GM18517 (cell line): ENCODE results near the gene SCAF1.

Experiments used
- ATAC-seq: cut with Tn5 transposase; IDR thresholded peaks from one replicate; pipeline ENCODE4 v1.9.1; 2021; ENCODE audit warnings: mild to moderate bottlenecking, moderate library complexity; ENCODE audit not compliant: unreplicated experiment

Gene SCAF1

GRCh38 chr19:49684251-49684982, 42.4 kb downstream of the SCAF1 start:
- no peak for ATAC-seq

GRCh38 chr19:49684983-49685553, 43.1 kb downstream of the SCAF1 start:
- no peak for ATAC-seq

- ATAC-seq, result no peak
Observed at GRCh38 chr19:49685845-49686332, 43.9 kb downstream of the SCAF1 start.

- no peak for ATAC-seq
Observed at GRCh38 chr19:49686503-49687088, 44.6 kb downstream of the SCAF1 start.

DNA sequence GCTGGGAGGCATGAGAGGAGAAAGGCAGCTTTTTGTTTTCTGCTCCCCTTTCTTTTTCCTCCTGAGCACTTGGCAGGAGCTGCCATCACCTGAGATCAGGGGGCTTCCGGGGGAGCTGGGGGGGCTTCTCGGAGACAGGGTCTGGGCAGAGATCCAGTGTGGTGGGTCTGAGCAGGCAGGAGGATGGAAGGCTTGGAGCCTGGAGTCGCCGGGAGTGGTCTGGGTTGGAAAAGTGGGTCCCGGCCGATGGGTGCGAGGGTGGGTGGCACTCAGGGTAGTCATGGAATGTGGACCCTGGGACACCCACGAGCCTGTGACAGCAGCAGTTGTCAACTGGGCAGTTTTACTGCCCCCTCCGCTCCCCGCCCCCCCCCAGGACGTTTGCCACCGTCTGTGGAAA, 45.1 kb downstream of the SCAF1 start:
- ATAC-seq, result no peak

DNA sequence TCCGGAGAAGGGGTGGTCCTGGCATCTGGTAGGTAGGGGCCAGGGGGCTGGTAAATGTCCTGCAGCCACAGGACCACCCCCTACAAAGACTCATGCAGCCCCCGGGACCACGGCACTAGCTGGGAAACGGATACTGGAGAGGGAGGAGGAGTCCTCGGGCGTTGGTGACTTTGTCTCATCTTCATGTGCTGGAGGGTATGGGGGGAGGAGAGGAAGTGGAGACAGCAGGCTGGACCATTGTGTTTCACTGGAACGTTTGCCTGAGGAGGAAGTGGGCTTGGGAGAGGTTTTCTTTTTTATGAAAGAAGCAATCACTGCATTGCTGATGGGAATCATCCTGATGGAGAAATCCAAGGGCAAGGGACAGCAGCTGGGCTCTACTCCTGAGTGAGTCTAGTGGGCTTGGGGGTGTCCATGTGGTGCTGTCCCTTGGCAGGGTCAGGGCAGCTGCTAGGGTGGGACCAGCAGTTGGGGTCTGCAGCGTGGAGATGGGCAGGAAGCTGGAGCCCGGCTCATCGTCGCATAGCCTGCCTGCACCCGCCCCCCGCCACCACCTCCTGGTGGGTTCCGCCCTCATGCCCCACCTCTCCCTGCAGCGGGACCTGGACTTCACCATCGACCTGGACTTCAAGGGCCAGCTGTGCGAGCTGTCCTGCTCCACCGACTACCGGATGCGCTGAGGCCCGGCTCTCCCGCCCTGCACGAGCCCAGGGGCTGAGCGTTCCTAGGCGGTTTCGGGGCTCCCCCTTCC, 45.7 kb downstream of the SCAF1 start:
- no peak for ATAC-seq

DNA sequence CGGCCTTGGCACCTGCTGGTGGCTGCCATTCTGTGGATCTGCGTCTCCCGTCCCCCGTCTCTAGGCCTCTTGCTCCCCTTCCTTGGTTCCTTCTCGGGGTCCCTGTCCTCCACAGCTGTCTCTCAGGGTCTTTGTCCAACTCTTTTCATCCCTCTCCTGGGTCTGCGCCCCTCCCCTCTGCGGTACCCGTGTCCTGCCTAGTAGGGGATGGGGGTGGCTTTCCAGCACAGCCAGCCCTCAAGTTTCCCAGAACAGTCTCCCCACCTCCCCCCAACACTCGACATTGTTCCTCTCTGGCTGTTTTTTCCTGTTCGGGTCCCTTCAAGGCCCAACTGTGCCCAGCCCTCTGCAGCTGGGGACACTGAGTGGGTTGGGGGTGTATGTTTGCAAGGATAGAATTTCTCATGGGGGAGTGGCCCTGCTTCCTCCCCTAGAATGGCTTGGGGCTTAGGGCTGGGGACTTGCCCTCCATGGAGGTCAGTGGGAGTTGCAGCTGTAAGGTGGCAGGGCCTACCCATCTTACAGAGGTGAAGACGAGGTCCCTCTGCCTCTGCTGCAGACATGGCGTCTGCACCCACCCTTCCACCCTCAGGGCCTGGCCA, 46.6 kb downstream of the SCAF1 start:
- ATAC-seq, result no peak

DNA sequence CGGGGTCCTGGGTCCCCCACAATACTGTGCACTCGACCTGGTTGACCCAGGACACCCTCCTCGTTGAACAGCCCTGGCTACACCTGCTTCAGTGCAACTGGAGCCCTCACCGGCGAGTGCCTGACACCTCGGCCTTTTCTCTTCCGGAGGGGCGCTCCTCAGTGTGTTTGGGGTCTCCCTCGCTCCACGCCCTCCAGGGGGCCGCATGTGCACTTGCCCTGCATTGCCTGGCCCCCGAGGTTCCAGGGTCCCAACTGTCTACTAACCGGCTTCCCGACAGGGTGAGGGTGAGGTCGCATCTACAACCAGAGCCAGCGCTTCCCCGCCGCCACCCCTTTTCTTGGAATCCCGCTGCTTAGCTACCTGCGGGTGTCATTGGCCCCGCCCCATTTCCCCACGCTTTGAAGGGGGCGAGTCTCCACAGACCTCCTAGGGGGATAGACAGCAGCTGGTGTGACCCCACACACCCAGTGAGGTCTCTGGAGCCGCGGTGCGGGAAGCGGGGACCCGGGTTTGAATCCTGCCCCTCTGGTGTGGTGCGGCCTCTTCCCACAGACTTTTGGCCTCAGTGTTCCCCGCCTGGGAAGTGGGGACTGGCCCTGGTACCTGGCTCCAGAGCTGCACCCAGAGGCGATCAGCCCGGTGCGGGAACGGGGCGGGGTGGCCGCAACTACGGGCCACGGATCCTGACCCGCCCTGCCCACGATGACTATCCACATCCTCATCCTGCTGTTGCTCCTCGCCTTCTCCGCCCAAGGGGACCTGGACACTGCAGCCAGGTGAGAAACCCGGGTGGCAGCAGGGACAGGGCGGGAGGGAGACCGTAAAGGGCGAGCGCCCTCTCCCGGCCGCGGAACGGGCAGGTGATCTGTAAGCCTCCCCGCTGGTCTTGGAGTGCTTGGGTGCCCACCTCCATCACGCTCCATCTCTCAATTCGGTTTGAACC, 47.4 kb downstream of the SCAF1 start, which contains the start of gene ADM5:
ADM5 (plus strand) TSS at position 462 of the 946 bp plus-strand sequence; CDS start at position 706, 244 bp downstream.
- ATAC-seq, result no peak

- ATAC-seq, result no peak
Observed at GRCh38 chr19:49690079-49690655, 48.2 kb downstream of the SCAF1 start.

DNA sequence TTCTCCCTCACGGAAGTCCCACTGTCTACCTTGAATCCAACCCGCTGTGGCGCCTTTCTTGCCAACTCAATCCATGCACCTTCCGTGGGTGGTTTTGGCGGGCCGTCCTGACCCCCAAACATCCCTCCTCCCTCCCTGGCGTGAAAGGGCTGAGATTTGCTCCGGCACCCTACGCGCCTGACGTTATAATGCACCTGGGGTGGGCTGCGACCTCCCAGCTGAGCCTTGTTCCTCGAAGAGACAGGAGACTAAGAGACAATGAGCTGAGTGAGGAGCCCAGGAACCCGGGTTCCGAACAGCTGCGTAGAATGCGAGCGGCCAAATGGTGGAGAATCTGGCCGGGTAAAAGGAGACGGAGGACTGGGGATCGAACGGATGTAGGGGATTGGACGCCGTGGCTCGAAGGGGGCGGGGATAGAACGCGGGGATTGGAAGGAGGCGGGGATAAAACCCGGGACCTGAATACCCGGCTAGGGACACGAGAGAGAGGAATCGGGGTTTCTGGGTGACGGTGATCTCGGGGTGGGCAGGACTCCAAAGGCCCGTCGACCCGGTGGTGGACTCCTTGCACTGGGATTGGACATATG, 48.7 kb downstream of the SCAF1 start, which contains the start of gene CPT1C:
CPT1C (plus strand) TSS at position 461 of the 587 bp plus-strand sequence. CDS start 1,137 bp downstream, outside the sequence.
- no peak for ATAC-seq

- ATAC-seq, result no peak
Observed at GRCh38 chr19:49691243-49692146, 49.5 kb downstream of the SCAF1 start.

DNA sequence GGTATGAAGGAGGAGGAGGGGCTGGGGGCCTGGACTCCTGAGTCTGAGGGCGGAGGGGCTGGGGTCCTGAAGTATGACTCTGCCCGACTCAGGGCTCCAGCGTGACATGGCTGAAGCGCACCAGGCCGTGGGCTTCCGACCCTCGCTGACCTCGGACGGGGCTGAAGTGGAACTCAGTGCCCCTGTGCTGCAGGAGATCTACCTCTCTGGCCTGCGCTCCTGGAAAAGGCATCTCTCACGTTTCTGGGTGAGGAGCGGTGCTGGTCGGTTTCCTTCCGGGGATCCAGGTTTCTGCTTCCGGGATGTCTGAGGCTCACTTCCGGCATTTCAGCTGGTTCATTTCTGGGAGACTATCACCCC, 50.1 kb downstream of the SCAF1 start:
- ATAC-seq, result no peak

DNA sequence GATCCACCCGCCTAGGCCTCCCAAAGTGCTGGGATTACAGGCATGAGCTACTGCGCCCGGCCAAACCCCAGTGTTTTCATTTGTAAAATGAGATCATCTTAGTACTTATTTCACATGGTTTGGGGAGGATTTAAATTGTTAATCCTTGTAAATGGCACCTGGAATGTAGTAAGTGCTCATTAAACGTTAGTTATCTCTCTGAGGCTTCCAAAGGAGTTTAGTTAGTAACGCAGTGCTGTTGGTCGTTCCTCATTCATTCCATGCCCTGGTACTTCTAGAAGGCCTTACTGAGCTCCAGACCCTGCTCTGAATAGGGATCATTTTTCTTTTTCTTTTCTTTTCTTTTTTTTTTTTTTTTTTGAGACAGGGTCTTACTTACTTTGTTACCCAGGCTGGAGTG, 54.1 kb downstream of the SCAF1 start:
- no peak for ATAC-seq

DNA sequence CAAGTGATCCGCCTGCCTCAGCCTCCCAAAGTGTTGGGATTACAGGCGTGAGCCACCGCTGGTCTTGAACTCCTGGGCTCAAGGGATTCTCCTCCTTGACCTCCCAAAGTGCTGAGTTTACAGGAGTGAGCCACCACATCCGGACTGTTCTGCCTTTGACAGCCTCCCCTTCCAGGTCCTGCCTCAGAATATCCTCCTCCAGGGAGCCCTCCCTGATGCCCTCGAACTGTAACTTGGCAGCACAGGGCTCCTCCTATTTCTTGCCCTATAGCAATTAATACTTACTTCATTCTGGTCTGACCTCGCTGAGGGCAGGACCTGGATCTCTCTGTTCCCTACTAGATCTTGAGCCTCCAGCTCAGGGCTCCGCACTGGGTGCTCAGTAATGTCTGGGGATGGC, 54.9 kb downstream of the SCAF1 start:
- no peak for ATAC-seq

DNA sequence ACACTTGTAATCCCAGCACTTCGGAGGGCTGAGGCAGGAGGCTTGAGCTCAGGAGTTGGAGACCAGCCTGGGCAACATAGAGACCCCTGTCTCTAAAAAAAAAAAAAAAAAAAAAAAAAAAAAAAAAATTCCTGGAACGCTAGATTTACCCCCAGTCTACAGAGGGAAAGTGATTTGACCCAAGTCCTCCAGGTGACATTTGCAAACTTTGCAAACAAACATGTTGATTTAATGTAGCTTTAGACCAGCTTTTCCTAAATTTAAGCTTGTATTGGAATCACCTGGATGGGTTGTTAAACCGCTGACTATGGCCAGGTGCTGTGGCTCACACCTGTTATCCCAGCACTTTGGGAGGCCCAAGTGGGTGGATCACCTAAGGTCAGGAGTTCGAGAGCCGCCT, 57.4 kb downstream of the SCAF1 start:
- no peak for ATAC-seq

DNA sequence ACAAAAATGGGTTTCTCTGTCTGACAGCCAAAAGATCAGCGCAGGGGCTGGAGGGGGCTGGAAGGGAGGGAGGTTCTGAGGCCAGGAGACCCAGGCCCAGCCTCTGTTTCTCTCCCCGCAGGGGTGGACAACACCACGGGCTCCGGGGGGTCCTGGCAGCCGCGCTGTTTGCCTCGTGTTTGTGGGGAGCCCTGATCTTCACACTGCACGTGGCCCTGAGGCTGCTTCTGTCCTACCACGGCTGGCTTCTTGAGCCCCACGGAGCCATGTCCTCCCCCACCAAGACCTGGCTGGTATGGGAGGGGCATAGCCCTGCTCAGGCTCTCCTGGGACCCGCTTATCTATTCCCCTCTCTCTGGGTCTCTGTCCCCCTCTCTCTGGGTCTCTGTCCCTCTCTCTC, 58.6 kb downstream of the SCAF1 start:
- ATAC-seq, result no peak

DNA sequence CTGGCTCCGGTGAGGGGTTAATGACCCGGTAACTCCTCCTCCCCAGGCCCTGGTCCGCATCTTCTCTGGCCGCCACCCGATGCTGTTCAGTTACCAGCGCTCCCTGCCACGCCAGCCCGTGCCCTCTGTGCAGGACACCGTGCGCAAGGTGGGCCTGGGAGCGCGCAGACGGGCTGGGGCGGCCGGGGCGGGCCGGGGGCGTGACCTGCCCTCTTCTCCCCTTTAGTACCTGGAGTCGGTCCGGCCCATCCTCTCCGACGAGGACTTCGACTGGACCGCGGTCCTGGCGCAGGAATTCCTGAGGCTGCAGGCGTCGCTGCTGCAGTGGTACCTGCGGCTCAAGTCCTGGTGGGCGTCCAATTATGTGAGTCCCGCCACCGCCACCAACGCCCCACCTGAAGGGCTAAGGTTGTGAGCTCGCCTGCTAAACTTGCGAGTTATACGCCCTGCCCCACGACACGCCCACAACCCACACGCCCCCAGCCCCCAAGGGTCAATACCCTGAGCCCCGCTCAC, 59.3 kb downstream of the SCAF1 start:
- no peak for ATAC-seq
